Fibroblast of mammary gland (primary cell): ENCODE measurements around the gene TNS3.

Source experiments
- DNase-seq: peaks from one replicate; pipeline ENCODE4 v3.0.0-alpha.2; 2010; ENCODE audit warnings: low read depth
- H3K4me3 ChIP-seq: 2 replicates; pipeline ENCODE4 v1.5.1; 2011; ENCODE audit warnings: low read depth, mild to moderate bottlenecking, low read length, moderate library complexity; ENCODE audit not compliant: control insufficient read depth
- TF ChIP-seq, protein P1 (sequence below): conservative IDR thresholded peaks from 2 replicates; pipeline ENCODE4 v1.5.1; 2011; ENCODE audit warnings: low read depth, low read length, inconsistent platforms; ENCODE audit not compliant: control insufficient read depth, insufficient read depth

TNS3 gene

DNA sequence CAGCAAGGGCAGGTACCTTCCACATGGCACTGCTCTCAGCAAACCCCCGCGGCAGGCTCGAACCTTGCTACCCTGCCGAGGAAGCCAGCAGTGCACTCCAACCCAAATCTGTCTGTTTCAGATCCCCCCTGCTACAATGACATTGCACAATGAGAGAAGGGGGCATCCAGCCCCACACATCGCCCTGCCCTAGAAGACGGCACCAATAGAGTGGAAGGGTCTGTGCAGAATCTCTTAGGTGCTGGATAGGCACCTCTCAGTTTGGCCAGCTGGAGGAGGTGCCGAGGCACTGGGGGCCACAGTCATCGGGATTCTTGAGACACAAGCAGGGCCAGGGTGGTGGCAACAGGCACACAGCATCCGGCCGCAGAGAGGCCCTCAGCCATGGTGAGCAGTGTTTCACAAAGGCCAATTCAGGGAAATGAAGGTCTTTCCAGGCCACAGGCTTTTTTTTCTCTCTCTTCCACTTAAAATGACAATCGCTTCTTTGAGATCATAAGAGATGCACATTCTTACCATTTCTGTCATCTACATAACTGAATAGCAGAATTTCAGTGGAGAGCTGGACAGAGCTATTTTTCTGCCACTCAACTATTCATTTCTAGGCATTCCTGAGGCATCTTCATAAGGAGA, 281.3 kb downstream of the TNS3 start:
- TF ChIP-seq, protein P1, sequence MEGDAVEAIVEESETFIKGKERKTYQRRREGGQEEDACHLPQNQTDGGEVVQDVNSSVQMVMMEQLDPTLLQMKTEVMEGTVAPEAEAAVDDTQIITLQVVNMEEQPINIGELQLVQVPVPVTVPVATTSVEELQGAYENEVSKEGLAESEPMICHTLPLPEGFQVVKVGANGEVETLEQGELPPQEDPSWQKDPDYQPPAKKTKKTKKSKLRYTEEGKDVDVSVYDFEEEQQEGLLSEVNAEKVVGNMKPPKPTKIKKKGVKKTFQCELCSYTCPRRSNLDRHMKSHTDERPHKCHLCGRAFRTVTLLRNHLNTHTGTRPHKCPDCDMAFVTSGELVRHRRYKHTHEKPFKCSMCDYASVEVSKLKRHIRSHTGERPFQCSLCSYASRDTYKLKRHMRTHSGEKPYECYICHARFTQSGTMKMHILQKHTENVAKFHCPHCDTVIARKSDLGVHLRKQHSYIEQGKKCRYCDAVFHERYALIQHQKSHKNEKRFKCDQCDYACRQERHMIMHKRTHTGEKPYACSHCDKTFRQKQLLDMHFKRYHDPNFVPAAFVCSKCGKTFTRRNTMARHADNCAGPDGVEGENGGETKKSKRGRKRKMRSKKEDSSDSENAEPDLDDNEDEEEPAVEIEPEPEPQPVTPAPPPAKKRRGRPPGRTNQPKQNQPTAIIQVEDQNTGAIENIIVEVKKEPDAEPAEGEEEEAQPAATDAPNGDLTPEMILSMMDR: no peak
- H3K4me3 ChIP-seq: no peak overlapping the region
- no peak for DNase-seq

DNA sequence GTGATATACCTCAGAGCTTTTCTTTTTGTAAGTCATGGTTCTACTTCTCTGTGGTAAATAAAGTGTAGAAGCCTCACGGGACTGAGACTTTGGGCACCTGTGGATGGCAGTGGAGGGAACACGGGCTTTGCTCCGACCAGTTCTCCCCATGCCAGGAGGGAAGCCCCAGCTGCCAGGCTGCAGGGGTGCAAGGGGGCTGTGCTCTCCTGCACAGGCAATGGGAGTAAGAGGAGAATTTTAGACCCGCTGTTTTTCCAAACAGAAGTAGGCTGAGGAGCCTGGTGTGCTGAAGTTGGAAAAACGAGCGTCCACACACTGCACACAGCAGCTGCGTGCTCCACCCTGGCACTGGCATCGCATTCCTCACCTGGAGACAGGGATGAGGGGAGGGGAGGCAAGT, 282.4 kb downstream of the TNS3 start:
- DNase-seq: no peak
- H3K4me3 ChIP-seq: no peak overlapping the region
- TF ChIP-seq, protein P1: no peak

DNA sequence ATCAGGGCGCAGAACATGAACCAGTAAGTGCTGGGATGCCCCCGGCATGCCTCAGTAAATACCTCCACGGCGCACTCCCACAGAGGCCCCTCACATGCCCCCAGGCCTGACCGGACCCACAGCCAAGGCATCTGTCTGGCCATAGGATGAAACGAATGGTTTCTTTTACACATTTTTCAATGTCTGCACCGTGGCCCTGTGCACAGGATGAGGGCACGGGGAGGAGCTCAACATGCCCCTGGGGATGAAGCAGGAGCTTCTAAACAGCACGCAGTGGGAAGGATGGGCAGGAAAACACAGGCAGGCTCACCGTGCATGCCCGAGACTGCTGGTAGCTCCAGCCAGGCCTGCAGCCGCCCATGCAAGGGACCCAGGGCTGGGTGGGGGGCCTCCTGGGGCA, 283.3 kb downstream of the TNS3 start:
- TF ChIP-seq, protein P1: no peak
- no peak for DNase-seq
- no peak overlapping the region for H3K4me3 ChIP-seq

DNA sequence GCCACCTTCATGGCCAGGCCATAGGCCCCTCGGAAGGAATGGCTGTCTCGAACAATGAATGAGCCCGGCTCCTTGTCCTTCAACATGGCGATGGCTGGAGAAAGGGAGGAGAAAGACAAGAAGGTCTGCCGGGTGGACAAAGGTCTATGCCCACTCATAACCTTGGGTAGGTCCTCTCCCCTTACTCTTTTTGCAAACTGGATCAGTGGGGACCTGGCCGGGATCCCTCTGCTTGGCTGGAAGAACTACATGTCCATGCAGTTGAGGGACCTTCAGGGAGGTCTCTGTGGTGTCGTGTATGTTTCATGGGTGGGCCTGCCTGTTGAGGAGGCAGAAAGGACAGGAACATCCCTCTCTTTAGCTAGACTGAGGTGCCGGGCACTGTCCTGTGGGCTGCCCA, 284.8 kb downstream of the TNS3 start:
- TF ChIP-seq, protein P1: no peak
- no peak overlapping the region for H3K4me3 ChIP-seq
- DNase-seq: no peak

DNA sequence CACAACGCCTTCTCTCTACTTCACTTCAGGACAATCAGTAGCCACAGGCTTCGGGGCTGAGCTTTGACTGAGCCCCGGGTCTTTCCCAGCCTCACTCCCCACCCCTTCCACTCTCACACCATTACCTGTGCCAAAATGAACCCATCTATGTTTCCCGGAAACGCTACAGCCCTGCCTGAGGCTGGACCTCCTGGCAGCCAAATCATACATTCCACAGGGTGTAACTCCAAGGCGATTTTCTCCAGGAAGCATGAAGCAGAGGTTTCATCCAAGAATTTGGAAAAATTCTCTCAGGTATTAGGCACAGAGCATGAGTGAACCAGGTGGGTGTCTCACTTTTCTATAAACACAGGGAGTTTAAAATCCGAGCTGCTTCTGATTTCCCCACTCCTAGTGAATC, 286.3 kb downstream of the TNS3 start:
- no peak for DNase-seq
- TF ChIP-seq, protein P1: no peak
- H3K4me3 ChIP-seq: no peak overlapping the region

DNA sequence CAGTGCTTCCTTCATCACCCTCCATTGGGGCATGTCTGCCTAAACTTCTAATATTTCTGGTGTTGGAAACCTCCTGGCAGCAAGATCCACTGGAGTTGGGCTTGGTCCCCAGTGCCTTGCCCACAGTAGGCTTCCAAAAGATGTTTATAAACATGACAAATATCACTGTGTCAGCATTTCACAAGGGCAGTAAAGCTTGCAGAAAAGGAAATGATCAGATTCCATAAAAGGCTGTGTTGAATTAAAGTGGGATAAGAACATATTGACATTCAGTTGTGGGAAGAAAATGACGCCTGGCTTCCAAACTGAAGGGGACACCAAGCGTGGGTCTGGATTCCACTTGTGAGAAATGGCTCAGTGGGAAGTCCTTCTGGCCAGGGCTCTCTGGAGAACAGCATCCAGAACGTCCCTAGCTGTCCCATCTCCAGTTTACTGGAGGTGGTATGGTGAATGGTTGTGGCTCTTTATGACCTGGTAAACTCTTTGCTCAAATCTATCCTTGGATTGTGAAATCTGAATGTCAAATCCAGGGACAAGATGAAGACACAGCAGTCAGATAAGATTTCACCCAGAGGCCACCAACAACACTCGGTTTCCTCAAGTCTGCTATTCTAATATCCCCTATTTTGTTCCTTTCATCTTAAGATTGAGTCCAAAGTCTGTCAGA, 287.2 kb downstream of the TNS3 start:
- DNase-seq: no peak
- no peak overlapping the region for H3K4me3 ChIP-seq
- TF ChIP-seq, protein P1: no peak

DNA sequence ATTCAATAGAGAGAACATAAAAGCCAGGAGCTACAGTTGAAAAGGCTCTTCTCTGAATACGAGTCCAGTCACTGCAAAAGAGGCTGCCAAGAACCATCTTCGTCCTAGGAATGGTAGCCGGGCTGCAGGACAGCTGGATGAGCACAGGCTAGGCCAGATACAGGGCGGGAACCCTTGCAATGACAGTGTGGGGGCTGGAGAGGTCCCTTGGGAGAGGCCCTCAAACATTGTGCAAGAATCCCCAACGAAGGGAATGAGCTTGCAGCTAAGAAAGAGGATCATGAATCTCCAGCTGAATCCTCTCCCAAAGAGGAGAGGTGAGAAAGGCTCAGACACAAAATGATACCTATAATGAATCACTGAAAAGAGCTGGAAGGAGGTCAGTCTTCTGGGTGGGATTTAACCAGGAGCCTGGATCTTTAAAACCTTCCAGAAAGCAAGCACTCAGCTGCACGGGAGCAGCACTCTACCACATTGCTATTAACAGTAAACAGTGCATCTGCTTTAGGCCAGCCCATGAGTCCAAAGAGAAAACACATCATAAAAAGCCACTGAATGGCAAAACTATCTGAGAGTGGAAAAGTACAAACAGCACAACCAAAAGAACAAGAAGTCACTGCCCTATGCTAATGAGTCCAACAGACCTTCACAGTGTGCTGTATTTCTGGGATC, 287.9 kb downstream of the TNS3 start:
- TF ChIP-seq, protein P1: no peak
- no peak overlapping the region for H3K4me3 ChIP-seq
- DNase-seq: peak; percentile 82
